ENCODE data around the gene ZNF117.

GRCh38 chr7:64947252-64948000 lies 43.4 kb downstream of the ZNF117 start:
- TF ChIP-seq CTCF (IDR thresholded peaks at IDR 0.05): no peak
- TF ChIP-seq POLR2A (IDR thresholded peaks at IDR 0.05): no peak

Measured in gastroesophageal sphincter (tissue), 3 donors.